GM19467 (cell line): ENCODE results near the gene N4BP2L1.
A peak's percentile ranks its signal among the peaks of the same experiment; 100 is the strongest.

Experiments used
- ATAC-seq: cut with Tn5 transposase; IDR thresholded peaks from one replicate; pipeline ENCODE4 v1.9.1; 2021; ENCODE audit warnings: mild to moderate bottlenecking, moderate library complexity; ENCODE audit not compliant: unreplicated experiment

Gene N4BP2L1

DNA sequence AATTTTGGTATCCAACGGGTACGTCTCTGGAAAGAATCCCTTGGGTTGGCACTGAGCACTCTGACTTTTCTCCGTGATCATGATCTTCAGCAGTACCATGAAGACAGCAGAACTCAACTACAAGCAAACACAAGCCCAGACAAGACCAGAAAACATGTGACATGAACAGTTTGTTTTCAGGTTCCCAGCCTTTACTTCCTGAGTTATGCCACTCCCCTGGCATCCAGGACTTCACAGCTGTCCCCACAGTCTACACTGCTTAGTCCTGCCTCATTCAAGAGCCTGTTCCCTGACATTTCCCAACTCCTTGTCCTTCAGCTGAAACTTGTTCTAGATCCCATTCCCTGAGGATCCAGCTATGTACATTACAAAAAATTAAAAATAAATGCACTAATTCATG, 4.9 kb upstream of the N4BP2L1 start:
- ATAC-seq = no peak

GRCh38 chr13:32431361-32431760, 3.4 kb upstream of the N4BP2L1 start:
- no peak for ATAC-seq

DNA sequence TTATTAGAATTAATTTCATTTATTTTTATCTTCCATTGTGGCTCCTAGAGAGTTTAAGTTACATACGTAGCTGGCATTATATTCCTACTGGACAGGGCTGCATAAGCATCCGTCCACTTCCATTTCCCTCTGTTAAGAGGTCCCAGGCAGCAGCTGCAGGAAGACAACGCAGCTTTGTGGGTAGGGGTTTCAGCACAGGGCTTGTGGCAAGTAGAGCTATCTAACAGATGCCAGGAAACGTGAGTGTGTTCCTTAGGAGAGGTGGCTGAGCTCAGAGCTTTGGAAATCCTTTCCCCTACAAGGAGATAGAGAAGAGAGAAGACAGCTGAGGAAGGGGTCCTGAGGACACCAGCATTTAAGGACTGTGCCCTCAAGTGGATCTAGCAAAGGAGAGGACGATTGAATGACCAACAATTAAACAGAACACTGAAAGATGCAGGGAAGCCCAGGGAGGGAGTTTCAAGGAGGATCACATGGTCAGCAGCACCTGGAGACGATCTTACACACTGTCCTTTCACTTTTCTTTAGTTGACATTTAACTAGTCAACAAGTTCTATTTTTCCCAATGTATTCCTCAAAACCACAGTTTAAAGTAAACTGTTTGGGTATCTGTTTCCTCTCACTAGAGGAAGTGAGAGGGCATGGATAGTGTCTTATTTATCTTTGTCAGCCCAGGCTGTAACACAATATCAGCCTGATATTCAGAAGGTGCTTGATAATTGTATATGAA, 2.3 kb upstream of the N4BP2L1 start:
- no peak for ATAC-seq

GRCh38 chr13:32429433-32429909, 1.5 kb upstream of the N4BP2L1 start:
- ATAC-seq = no peak

DNA sequence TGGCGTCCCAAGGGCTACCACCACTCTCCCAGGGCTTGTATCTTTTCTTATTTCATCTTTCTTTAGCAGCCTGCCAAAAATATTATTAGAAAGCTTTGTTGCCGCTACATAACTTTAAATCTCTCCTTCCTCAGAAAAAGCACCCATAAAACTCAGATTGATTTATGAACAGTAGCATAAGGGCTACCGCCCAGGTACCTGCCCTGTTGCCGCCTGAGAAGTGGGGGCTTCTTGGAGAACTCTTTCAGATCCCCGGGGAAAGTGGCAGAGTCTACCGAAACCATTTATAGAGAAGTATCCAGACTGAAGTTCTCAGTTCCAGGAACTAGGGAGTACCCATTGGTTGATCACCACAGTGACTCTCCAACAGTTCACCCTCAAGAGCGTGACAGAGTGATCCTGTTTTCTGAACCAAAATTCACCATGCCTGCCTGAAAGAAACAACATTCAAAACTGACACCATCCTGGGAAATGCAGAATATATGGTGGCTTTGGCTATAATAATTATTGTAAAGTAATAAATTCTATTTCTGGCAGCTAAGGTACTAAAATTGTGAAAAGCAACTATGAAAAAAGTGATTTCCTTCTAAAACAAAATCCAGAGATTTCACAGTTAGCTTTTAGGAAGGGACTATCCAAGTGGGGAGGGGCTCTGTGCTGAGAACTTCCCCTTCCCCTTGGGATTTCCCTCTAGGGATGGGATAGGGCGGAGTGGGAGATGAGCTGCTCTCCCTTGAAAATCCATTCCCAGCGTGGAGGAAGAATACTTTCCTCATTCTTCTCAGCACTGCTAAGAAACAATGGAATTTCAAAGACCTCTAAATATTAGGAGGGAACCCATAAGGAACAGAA, 877 bp upstream of the N4BP2L1 start:
- no peak for ATAC-seq

DNA sequence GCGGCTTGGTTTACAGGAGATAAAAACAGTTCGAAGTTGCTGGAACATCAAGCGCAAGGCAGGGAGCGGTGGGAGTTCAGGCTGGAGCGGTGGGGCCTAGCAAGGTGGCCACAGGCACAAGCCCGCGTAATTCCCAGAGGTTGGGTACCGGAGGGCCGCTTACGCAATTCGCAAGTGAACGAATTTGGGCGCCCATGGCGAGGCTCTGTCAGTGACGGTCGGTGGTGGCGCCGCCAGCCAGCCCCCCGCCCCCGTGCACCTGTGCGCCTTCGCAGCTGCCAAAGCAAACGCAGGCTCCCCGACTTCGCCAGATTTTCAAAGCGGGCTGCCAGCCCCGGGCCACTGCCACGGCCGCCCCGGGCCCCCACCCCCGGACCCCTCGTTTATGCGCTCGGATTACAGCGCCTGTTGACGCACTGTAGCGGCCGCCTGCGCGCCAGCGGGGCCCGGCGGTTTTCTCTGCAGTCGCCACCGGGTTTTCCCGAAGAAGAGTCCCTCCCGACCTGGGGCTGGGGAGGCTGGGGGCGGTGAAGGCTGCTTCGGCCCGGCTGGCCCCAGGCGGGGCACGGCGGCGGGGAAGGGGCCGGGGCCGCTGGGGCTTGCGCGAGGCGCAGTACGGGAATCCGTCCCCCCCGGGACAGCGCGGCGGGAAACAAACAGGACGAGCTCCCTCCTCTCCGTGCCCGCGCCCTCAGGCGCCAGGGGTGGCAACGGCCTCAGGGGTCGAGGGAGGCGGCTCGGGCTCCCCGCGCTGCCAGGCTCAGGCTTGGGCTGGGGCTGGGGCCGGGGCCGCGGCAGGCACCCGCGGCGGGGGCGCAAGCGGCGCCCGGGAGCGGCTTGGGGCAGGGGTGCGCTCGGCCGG, 709 bp downstream of the N4BP2L1 start:
- ATAC-seq = peak; percentile 4

- ATAC-seq = peak; percentile 37
Observed at GRCh38 chr13:32426191-32426989, 1.5 kb downstream of the N4BP2L1 start.

GRCh38 chr13:32425158-32425557, 2.8 kb downstream of the N4BP2L1 start:
- no peak for ATAC-seq

GRCh38 chr13:32423592-32423991, 4.3 kb downstream of the N4BP2L1 start:
- ATAC-seq = no peak

DNA sequence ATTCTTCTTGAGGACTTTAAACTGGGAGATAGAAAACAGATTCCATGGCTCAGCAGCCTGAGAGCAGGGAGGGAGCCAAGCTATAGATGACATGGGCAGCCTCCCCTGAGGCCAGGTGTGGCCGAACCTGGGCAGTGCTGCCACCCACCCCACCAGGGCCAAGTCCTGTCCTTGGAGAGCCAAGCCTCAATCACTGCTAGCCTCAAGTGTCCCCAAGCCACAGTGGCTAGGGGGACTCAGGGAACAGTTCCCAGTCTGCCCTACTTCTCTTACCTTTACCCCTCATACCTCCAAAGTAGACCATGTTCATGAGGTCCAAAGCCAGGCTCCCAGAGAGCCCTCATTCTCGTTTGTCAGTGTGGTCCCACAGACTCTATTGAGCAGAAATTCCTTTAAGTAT, 8.1 kb downstream of the N4BP2L1 start:
- no peak for ATAC-seq

GRCh38 chr13:32417995-32418394, 9.9 kb downstream of the N4BP2L1 start:
- no peak for ATAC-seq

DNA sequence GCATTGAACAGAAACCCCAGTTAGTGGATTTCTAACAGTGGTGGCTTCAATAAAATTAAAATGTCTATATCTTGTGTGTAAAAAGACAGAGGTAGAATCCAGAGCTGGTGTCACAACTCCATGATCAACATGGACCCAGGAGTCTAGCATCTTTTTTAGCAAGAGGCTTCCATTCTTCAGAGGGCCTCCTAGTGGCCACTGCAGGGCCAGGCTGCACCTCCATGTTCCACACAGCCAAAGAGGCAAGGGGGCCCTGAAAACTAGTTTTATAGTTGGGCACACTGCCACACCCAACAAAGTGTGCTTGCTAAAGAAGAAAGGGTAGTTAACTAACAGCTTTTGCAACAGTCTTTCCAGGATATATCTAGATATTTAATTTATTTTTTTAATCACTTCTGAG, 12.9 kb downstream of the N4BP2L1 start:
- no peak for ATAC-seq

DNA sequence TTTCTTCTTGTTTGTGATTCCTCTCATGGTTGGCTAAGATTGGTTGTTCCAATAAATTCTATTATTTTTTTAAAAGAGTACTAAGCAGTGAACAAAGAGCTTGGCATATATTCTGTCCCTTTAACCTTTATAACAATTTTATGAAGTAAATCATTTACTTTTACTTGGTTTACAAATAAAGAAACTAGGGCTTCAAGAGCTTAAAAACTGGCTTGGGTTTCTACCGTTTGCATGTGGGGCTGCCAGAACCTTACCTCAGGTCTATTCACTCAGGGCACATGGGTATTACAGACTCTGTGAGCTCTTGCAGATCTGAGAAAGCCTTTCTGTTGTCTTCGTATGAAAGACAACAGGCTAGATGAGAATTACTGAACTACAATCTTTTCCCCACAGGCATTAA, 13.3 kb downstream of the N4BP2L1 start:
- ATAC-seq = no peak

DNA sequence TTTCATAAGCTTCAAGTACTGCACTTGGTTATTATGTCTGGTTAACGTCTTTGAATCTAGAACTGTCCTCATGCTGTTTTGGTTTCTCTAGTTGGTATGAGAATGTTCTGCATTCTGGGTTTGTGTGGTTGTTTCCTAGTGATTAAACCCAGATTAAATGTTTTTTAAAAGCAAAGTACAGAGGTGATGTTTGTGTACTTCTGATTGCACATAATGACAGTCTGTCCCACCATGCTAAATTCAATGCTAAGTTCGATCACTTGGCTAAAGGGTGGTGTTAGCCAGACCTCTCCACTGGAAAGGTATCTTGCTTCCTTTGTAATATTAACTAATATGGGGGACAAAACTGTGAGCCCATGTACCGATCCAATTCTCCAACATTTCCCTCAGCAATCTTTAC, 14.6 kb downstream of the N4BP2L1 start:
- no peak for ATAC-seq

DNA sequence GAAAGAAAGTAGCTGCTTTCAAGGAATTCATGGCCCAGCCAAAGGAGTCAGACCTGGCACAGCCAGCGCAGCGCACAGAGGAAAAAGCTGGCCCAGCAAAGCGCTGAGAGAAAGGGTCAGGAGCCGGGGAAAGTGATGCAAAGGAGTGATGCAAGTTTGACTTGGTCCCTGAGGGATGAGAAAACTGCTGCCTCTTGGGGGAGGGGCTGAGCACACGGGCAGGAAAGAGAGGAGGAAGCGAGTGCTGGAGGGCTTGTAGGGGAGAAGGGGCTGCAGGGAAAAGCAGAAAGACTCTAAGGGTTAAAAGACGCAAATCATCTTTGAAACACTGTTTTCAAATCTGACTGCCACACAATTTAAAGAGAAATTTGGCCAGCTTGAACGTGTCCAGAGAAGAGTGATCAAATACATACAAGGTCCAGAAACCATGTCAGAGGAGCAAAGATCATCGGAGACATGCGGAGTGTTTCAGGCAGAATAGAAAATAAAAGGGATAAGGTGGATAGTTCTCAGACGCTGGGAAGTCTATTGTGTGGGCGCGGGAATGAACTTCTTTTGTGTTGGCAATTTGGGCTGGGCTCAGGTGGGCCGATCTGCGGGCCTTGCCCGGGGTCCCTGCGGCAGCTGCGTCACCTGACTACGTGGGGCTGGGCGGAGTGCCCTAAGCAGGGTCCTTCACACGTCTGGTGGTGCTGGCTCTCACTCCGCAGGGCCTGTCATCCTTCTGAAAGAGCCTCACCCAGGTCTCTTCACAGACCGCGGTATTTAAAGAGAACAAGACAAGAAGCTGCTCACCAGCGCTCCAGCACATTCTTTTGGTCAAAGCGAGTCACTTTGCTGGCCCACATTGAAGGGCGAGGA, 18.1 kb downstream of the N4BP2L1 start:
- no peak for ATAC-seq

DNA sequence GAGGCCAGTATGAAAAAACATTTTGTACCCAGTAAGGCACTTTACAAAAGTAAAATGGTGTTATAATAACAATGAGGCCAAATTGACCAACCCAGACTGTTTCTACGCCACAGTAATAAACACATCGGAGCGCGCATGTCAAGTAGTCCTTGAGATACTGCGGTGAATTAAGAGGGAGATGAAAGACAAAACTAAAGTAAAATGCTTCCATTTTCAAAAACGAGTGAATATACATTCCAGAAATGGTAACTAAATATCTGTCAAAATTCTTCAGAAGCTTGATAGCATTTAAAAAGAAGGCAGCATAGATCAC, 19.0 kb downstream of the N4BP2L1 start:
- no peak for ATAC-seq

DNA sequence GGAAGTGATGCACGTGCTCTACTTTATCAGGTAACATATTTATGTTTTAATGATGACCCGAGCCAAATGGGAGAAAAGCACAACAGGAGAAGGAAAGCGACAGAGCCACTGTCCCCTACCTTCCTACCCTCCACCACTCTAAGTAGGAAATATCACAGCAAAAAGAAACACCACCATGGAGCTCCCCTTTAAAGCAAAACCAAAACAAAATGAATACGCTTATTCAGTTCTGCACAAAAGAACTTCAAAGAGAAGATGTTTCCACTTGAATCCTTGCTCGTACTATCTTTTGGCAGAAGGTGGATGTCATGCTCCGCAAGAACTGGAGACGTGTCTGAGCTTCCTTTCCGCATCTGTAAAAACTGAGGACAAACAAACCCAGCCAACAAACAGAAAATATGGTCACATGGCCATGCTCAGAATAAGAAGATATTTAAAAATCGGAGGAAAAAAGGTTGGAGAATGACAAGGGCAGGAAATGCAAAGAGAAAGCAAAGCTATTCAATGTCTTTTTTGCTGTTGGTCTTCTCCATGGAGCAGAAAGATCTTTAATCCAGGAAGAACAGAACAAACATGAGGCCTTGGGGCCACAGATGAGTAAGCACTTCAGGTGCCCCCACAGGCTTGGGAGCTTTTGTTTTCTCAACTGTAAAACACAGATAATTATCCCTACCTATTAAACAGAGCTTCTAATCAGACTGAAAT, 19.5 kb downstream of the N4BP2L1 start:
- no peak for ATAC-seq

- no peak for ATAC-seq
Observed at GRCh38 chr13:32407854-32408253, 20.1 kb downstream of the N4BP2L1 start.

DNA sequence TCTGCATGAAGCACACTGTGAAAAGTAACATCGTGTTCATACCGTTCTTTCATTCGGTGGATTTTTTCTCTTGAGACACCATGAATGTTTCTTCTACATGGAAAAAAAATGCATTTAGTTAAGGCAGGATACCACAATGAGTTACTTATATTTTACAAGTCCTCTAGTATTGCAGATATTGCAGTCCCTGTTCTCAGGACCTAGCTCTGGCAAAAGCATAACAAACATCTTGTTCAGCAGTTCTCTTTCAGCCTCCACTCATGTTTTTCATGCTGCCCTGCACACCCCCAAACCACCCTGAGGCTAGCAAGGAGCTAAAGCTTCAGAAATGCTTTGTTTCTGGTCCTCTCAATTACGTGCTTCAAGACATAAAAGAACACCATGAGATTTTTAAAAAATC, 24.8 kb downstream of the N4BP2L1 start:
- ATAC-seq = no peak
